Tongue (tissue), 2 donors: ENCODE results near the gene MRM2. TPM values are rescaled to one million over a fixed set of nuclear protein-coding genes. Genes with fewer than 3 reads are reported as not detected.
A peak's percentile ranks its signal among the peaks of the same experiment; 100 is the strongest.
"Not testable (repeated sequence)": the region's sequence is repeated elsewhere in the genome, so short reads cannot be mapped to it uniquely, and the experiment has no call there.

Experiments used
- DNase-seq: peaks from one replicate; pipeline ENCODE4 v3.0.0-alpha.2; 2015
- total RNA-seq: library from RNA; depleted of rRNA; stranded (reverse); fragments of >200 nt; gene quantifications from one replicate; pipeline ENCODE4 v1.2.3, GENCODE V29; 2014

Gene MRM2
- total RNA-seq = 16.6 TPM

DNA sequence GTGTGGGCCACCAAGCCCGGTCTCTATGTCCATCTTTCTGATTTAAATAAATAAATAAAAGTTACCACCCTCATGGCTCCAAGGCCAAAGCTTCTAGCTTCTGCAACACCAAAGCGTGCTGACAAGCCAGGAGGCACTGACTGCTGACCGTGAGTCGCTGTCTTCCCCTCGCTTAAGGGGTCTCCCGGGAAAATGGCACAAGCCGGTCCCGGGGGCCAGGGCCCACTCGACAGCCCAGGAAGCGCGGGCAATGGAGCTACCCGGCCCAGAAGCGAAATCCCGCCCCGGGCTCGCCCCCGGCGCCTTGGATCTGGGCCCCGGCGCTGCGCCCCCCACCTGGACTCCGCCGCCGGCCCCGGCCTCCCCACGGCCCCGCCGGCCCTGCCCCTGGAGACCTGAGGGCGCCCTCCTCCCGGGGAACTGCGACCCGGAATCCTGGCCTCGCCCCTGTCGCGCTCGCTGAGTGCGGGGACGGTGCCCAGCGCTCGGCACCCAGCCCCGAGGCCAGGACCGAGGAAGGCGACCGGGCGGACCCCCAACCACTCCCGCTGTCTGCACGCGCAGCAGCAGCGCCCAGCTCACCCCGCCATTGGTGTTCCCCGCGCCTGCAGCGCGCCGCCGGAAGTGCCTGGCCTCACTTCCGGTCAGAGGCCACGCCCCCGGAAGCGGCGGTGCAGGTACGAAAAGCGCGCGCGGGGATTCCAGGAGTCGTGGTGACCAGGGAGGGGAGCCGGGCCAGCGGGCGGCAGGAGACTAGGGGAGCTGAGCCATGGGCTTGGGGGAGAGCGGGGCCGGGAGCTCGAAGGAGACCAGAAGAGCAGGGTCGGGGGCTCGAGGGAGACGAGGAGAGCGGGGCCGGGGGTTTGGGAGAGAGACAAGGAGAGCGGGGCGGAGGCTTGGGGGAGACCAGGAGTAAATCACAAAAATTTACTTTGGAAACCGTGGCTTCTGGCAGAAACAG, at the start of gene MRM2, which contains the start of gene NUDT1:
Gene MRM2, minus strand, starts transcription at position 626 of the 961 bp plus-strand sequence. Its CDS starts 36 bp downstream, at position 590.
Gene NUDT1, plus strand, starts transcription at position 647 of the 961 bp plus-strand sequence. CDS start 2,349 bp downstream, outside the sequence.
- peak; percentile 86 for DNase-seq

DNA sequence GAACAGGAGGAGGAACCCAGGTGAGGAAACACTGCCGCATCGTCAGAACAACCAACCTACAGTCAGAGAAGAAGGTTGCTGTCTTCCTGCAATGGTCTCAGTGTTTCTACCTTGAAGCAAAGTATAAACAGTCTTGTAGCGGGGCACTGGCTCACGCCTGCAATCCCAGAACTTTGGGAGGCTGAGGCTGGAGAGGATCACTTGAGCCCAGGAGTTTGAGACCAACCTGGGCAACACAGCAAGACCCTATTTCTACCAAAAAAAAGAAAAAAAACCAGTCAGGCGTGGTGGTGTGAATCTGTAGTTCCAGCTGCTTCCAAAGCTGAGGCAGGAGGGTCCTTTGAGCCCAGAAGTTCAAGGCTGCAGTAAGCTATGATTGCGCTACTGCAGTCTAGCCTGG, 48.9 kb upstream of the MRM2 start:
- DNase-seq = no peak

DNA sequence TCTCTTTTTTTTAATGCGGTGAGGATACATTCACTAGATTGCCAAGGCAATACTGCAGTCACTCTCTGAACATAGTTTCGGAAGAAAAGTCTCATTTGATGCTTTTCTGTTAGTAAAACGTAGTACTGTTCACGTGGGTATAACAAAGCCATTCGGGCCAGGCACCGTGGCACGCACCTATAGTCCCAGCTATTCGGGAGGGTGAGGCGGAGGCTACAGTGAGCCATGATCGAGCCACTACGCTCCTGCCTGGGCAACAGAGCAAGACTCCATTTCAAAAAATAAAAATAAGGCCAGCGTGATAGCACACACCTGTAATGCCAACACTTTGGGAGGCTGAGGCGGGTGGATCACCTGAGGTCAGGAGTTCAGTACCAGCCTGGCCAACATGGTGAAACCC, 47.6 kb upstream of the MRM2 start:
- no peak for DNase-seq

- DNase-seq = peak; percentile 91
These were observed 47.1 kb upstream of the MRM2 start for GRCh38 chr7:2289111-2289586.

DNA sequence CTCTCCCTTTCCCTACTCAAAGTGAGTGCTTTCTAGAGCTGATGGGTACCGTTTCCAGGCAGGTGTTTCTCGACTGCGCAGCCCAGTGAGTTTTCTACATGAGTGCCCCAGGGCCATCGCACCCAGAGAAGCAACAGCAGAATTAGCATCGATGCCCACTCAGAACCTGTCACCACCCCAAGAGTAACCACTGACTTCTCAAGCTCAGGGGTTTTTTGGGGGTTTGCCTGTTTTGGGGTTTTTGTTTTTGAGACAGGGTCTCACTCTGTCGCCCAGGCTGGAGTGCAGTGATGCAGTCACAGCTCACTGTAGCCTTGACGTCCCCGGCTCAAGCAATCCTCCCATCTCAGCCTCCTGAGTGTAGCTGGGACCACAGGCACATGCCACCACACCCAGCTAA, 46.5 kb upstream of the MRM2 start:
- DNase-seq = no peak

DNA sequence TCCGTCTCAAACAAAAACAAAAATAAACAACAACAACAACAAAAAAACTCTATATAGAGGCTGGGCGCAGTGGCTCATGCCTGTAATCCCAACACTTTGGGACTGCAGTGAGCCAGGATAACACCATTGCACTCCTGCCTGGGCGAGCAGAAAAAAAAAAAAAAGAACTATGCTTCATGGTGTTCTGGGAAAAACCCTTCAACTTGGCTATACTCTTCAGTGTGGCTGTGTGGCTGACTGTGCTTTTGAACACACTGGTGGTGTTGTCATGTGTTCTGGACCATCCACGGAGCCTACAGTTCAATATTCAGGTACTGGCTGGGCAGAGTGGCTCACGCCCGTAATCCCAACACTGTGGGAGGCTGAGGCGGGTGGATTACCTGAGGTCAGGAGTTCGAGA, 45.7 kb upstream of the MRM2 start:
- DNase-seq = no peak

DNA sequence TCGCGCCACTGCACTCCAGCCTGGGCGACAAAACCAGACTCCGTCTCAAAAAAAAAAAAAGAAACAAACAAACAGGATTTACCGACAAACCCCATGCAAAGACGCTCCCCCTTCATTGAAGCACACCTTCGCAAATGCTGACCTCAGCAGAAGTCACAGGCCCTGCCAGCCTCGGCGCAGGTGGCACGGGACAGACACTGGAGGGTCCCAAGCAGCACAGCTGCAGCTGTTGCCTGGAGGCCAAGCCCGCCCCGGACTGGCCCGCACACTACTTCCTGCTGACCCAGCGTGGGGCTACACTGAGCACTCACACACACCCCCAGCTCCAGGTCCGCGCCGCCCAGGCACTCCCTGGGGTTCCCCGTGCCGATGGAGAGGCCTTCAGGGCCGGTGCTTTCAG, 41.1 kb upstream of the MRM2 start:
- DNase-seq = no peak

DNA sequence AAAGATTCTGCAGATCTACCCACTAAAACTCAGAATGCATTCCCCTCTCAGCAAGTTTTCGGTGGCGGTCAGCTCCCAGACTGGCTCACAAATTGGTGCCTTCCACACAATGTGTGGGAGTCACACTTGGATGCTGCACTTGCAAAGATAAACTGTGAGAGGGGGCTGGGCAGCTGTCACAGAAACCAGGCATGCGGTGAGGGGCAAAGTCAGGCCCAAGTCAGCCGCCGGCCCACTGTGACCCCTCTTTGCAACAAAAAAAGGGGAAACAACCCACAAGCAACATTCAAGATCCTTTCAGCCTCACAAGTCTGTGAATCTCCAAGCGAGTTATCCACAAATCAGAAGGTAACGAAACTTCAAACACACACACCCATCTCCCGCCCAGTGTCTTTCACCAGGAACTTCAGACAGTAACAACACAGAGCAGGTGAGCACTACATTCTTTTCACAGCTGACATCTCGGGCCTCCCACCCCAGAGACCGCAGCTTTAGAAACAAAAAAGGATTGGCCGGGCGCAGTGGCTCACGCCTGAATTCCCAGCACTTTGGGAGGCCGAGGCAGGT, 40.3 kb upstream of the MRM2 start:
- DNase-seq = no peak

- DNase-seq = peak; percentile 87
These were observed 39.5 kb upstream of the MRM2 start for GRCh38 chr7:2281541-2281940.

DNA sequence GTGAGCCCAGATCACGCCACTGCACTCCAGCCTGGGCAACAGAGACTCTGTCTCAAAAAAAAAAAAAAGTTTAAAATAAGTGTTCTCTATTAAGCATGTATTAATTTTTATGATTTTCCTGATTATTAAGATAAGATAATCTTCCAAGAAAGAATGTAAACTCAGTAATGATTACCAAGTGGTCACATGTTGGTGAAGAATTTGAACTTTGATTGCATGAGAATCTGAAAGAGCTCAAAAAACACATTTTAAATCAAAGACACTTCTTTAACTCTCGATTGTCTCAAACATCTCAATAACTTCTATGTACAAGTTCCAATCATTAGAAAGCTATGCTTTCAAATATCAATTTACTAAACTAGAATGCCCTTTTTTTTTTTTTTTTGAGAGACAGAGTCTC, 38.4 kb upstream of the MRM2 start:
- no peak for DNase-seq

GRCh38 chr7:2279896-2280295, 37.9 kb upstream of the MRM2 start:
- DNase-seq = peak; percentile 89

DNA sequence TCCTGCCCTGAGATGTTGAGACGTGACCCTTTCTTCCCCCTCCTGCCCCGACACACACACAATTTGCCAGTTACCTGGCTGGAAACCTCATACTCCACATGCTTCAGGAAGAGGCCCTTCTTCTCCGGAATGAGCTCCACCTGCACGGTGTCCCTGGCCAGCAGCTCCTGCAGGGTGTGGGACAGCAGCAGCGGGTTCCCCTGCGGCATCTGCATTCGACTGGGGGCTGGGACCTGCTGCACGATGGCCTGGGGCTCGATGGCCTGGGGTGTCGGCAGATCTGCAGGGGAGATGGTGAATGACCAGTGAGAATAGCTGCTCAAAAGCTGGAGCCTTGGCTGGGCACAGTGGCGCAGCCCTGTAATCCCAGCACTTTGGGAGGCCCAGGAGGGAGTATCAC, 36.0 kb upstream of the MRM2 start:
- no peak for DNase-seq

GRCh38 chr7:2276107-2276506, 34.1 kb upstream of the MRM2 start:
- DNase-seq = no peak

DNA sequence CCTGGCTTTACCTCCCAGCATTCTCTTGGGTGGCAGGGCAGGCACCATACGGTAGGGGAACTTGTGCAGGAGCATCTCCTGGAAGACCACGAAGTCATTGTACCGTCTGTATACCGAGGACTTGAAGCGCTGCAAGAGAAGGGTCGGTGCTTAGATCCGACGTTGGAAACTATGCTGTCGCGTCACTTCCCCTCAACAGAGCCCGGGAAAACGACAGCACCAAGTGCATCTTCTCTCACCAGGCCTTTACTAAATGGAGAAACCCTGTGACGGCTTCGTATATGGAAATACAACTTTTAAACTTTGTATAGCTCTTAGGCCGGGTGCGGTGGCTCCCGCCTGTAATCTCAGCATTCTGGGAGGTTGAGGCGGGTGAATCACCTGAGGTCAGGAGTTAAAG, 33.1 kb upstream of the MRM2 start:
- no peak for DNase-seq

GRCh38 chr7:2274666-2275065, 32.7 kb upstream of the MRM2 start:
- no peak for DNase-seq

DNA sequence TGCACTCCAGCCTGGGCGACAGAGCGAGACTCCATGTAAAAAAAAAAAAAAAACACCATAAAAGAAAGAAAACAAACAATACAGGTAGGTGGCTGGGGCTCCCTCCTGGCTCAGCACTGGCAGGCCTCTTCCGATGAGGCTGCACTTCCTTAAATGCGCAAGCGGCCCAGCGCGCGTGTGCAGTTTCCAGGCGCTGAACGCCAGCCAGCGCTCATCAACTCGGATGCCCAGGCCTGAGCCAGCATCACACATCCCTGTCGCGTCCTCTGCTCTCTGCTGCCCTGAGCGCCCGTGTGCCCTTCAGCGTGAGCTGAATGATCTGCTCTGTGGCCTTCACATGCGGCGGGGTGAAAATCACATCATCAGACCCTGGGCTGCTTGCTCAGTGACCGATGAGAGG, 31.9 kb upstream of the MRM2 start:
- no peak for DNase-seq

GRCh38 chr7:2272031-2272430, 30.0 kb upstream of the MRM2 start:
- DNase-seq = no peak

- DNase-seq = no peak
These were observed 29.4 kb upstream of the MRM2 start for GRCh38 chr7:2271273-2272026.

DNA sequence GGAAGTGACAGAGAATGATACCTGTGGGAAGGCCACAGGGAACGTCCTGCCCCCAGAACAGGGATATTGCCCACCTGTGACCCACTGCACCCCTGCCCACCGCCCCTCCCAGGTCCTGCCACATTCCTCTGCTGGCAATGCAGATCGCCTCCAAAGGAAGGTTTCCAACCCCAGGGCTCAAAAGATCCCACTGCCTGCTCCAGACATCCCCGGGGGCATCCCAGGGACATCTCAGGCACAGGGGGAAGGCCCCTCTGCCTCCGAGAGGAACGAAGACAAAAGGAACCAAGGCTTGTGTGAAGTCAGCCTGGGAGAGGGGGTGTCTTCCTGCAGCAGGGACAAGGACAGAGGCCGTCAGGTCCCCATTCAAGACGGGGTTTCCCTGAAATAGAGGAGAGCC, 28.5 kb upstream of the MRM2 start:
- no peak for DNase-seq

DNA sequence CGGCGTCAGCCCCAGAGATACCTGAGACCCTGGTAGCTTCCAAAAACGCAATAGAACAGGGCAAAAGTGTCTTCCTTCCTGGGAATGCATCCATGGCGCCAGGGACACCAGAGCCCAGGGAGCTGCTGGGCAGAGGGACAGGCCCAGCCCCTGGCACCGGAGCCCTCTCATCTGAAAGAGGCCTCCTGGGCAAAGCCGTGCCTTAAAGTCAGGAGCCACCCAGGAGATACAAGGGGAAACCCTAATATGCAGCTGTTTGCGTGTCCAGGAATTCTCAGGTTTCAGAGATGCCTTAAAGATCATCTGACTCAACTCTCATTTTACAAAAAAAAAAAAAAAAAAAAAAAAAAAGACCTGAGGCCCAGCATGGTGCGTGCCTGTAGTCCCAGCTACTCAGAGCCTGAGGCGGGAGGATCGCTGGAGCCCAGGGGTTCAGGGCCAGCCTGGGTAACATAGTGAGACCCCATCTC, 28.0 kb upstream of the MRM2 start:
- DNase-seq = no peak

GRCh38 chr7:2269089-2269990, 27.3 kb upstream of the MRM2 start:
- not testable (repeated sequence) for DNase-seq

- no peak for DNase-seq
These were observed 24.9 kb upstream of the MRM2 start for GRCh38 chr7:2266911-2267310.
